GM21447 (cell line): ENCODE results near the gene ARFIP2.

ENCODE experiments used
- ATAC-seq: cut with Tn5 transposase; IDR thresholded peaks from one replicate; pipeline ENCODE4 v1.9.1; 2021; ENCODE audit not compliant: unreplicated experiment

Gene ARFIP2

GRCh38 chr11:6448574-6448973 is 32.6 kb downstream of the ARFIP2 start:
- ATAC-seq, result no peak

- ATAC-seq, result peak; percentile 83
Measured at GRCh38 chr11:6443269-6444003, 37.7 kb downstream of the ARFIP2 start.

GRCh38 chr11:6442441-6442840 is 38.7 kb downstream of the ARFIP2 start:
- no peak for ATAC-seq

- ATAC-seq, result no peak
Measured at GRCh38 chr11:6440906-6441358, 40.2 kb downstream of the ARFIP2 start, which contains the start of gene HPX. Gene HPX (minus strand): TSS chr11:6440987. CDS start chr11:6440963, 24 bp downstream.

GRCh38 chr11:6438979-6439571 is 42.1 kb downstream of the ARFIP2 start:
- ATAC-seq, result no peak

- no peak for ATAC-seq
Measured at GRCh38 chr11:6437993-6438392, 43.1 kb downstream of the ARFIP2 start.

GRCh38 chr11:6437423-6437822 is 43.7 kb downstream of the ARFIP2 start:
- no peak for ATAC-seq

GRCh38 chr11:6433998-6434660 is 47.0 kb downstream of the ARFIP2 start:
- peak; percentile 44 for ATAC-seq

GRCh38 chr11:6431861-6432260 is 49.3 kb downstream of the ARFIP2 start:
- ATAC-seq, result no peak

- no peak for ATAC-seq
Measured at GRCh38 chr11:6427516-6427915, 53.6 kb downstream of the ARFIP2 start.
